GM21367 (cell line): ENCODE measurements around the gene ASPA.
"Not testable (repeated sequence)": the region's sequence is repeated elsewhere in the genome, so short reads cannot be mapped to it uniquely, and the experiment has no call there.

Experiments used
- ATAC-seq: cut with Tn5 transposase; IDR thresholded peaks from one replicate; pipeline ENCODE4 v1.9.1; 2021; ENCODE audit not compliant: unreplicated experiment

The ASPA gene

DNA sequence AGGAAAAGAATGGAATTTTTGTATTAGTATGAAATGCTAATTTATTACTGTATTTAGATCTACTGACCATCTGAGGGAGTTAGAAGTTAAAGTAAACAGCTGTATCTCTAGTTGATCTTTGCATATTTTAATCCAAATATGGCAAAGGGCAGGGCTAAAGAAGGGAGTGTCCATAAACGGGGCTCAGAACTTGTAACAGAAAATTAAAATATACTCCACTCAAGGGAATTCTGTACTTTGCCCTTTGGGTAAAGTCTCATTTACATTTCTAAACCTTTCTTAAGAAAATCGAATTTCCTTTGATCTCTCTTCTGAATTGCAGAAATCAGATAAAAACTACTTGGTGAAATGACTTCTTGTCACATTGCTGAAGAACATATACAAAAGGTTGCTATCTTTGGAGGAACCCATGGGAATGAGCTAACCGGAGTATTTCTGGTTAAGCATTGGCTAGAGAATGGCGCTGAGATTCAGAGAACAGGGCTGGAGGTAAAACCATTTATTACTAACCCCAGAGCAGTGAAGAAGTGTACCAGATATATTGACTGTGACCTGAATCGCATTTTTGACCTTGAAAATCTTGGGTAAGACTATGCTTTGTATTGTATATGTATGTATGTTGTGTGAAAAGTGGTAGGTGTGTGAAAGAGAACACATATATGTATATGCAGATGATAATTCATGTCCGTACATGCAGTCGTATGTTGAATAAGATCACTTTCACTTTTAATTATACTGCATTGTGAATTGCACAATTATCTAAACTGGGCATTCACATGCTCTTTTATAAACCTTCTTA, at the start of gene ASPA:
ASPA (plus strand) TSS at position 186 of the 799 bp plus-strand sequence; CDS start at position 349, 163 bp downstream.
- no peak for ATAC-seq

DNA sequence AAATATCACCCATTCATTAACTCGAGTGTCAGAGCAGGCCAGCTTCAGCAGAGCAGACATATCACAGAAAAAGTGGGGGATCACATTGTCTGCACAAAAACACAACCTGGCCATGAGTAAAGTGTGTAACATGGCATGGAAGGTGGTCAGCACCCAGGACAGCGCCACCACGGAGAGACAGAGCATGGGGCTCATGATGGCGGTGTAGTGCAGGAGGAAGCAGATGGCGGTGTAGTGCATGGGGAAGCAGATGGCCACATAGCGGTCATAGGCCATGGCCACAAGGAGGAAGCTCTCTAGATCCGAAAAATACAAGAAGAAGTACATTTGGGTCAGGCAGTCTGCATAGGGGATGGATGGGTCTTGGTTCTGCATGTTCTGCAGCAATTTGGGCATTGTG, 42.6 kb upstream of the ASPA start:
- ATAC-seq, result not testable (repeated sequence)

DNA sequence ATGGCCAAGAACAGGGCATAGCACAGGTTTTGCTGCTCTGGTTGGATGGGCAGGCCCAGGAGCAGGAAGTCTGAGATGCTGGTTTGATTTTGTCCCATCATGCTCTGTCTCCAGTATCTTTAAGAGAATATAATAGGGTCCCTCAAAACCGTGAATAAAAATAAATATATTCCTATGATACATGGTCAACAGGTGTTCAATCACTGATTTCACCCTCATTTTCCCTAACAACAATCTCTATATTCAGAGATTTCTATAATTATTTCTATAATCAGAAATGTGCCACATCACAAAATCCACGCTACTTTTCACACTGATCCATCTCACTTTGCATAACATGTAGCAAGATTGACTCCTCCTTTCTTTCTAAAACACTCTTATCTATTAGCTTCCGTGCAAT, 42.1 kb upstream of the ASPA start, which contains the start of gene OR1E2:
OR1E2 (minus strand) TSS at position 101 of the 400 bp plus-strand sequence; CDS start at position 101, 0 bp downstream.
- no peak for ATAC-seq

DNA sequence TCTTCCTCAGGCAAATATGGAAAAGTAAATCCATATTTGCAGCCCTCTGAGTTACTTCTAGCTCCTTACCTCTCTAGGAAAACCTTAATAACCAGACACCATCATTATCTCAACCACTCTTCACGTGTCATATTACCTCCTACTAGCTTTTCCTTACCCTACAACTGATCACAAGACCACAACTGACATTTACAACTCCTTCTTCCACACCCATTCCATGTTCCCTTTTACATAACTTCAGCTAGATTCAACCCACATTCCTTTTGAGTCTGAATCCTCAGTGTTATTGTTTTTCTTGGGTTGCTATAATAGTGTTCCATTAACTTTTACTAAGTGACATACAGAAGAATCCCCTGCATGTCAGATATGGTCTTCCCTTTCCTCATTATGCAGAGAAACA, 37.4 kb upstream of the ASPA start:
- no peak for ATAC-seq

DNA sequence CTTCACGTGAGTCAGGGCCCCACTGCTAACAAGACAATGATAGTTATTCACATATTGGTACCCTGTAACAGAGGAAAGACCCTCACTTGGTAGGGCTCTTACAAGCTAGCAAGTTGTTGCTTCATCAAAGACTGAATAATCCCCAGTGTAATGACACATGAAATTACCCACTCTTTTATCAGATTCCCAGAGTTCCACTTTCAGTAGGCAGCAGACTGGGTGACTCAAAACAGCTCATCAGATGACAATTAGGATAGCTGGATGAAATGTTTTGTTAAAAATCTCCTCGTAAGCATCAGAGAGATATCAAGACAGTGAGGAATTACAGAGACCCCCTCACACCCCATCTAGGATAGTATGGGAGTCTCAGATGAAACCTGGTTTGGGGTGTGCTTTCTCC, 35.3 kb upstream of the ASPA start:
- no peak for ATAC-seq

DNA sequence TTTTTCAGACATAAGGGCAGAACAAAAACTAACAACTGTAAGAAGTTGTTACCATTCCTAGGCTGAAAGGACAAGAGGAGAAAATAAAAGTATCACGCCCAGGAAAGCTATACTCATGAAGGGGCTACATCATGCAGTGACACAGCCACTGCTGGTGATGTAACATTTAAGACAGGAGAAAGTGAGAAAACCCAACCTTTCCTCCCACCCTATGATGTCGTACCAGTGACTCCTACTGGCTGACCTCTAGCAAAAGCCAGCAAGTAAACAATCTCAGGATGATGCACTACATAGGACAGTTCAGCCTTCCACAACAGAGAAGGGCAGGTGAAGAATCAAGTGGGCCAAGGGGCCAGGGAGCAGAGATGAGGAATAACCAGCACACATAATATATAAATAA, 28.2 kb upstream of the ASPA start:
- ATAC-seq, result no peak

DNA sequence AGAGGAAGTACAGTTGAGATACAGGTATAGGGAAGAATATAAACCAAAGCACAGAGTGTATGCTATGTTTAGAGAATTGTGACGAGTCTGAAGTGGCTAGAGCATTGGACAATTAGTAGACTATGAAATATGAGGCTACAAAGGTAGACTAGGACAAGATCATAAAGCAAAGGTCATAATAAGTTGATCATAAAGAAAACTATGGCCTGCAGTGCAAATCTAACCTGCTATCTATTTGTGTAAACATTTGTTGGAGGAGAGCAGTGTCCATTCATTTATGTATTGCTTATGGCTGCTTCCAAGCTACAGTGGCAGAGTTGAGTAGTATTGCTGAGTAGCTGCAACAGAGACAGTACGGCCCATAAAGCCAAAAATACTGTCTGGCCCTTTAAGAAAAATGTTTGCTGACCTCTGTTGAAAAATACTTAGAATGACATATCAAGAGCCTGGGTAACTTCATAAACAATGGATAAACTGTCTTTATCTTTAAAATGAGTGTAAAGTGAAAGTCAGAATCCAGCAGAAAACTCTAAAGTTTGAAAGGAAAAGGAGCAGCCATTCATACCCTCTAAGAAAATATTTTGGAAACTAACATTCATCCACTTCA, 27.6 kb upstream of the ASPA start:
- no peak for ATAC-seq

DNA sequence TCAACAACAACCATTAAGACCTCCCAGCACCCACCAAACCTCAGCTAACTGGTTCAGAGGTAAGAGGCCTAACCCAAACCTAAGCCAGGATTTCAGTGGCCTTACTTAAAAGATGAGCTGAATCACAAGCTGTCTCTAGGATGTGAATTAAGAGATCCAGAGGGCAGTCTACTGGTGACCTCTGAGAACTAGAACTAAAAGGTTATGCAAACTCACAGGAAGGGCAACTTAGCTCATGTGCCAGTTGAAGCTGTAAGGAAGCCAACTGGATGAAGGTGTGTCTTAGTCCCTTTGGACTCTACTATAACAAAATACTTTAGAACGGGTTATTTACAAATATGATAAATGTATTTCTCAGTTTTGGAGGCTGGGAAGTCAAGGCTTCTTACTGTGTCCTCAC, 9.4 kb upstream of the ASPA start:
- not testable (repeated sequence) for ATAC-seq

DNA sequence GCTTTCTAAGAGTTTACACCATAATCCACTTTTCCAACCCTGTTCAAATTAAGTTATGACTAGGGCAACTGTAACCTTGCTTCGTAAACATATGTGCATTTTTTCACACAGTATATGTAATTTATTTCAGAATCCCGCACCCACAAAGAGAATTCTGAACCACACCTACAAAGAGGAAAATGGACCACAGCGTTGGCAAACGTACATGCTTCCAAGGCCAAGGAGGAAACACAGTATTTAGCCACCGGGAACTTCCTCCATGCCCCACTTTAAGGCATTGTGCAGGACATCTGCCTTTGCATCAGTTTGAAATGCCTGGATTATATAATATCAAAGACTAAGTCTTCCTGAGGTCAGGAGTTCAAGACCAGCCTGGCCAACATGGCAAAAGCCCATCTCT, 6.3 kb upstream of the ASPA start:
- ATAC-seq, result no peak

DNA sequence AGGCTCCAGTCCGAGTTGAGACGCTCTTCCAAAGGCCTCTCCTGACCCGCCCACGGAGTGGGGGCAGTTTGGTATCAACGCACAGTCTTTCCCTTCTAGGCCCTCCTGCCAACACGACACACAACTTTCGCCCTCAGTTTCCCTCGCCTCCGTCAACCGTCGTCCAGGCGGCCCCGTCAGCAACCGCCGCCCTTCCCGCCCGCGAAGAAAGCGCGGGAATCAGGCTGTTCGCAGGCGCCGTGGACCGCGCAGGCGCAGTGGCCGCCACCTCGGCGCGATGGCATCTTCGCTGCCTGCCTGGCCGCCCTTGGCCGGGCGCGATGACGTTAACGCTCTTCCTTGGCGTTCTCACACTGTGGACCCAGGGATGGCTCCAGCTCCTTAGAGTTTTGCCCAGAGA, 4.2 kb upstream of the ASPA start, which contains the start of gene SPATA22:
SPATA22 (minus strand) TSS at position 221 of the 400 bp plus-strand sequence. CDS start 2,494 bp downstream, outside the sequence.
- no peak for ATAC-seq

DNA sequence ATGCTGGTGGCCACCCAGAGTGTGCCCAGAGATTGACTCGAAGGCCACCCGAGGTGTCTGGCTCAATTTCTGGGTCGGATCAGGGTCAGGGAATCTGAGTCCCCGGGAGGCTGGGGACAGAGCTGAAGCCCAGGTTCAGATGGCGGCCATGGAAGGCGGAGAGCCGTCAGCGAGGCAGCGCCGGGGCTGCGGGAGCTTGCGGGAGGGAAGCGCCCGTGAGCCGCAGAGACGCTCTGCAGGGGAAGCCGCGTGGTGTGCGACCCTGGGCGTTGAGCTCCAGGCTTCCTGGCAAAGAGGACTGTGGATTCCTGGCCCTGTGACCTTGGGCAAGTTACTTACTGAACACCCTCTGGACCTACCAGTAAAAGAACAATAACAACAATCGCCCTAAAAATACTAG, 3.7 kb upstream of the ASPA start:
- ATAC-seq, result no peak

DNA sequence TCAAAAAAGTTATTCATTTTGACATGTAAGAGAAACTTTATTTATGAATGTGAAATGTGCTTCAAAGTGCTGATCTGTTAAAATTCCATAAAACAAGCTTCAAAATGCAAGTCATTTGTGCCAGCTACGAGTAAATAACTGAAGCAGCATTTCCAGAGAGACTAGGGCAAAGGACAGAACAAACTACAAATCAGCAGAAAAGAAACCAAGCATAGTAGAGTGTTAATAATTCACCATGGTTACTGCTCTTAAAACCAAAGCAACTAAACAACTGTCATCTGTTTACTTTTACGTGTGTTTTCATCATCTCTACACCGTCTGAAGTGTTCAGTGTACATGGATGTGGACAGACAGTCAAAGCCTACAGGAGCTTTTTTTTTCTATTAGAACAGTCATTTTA, 1.6 kb upstream of the ASPA start:
- ATAC-seq, result no peak

DNA sequence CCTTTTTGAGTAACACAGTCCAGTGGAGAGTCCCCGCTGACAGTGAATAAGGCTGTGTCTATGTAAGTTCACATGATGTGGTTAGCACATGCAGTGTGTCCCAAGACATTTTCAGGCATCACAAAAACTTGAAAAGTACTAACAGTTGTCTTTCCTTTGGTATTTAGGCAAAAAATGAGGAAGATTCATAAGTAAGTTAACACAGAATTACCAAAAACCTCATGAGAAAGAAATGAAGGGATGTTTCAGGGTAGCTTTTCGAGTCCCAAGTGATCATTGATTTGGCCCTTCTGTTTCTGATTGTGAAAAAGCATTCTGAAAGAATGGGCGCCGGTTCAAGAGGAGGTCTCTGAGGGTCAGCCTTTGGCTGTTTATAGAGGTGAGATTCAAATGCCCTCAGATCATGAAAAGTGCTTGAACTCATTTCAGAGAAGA, 529 bp upstream of the ASPA start:
- no peak for ATAC-seq

DNA sequence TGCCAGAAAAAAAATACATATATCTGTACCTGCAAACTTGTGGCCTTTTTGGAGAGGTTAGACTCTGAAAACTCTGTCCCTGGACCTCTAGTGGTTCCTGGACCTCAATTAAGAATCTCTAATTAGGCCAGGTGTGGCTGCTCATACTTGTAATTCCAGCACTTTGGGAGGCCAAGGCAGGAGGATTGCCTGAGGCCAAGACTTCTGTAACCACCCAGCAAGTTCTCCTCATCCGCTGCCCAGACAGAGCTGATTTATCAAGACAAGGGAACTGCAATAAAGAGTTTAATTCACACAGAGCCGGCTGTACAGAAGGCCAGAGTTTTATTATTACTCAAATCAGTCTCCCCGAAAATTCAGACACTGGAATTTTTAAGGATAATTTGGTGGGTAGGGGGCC, 4.2 kb downstream of the ASPA start:
- ATAC-seq, result no peak

DNA sequence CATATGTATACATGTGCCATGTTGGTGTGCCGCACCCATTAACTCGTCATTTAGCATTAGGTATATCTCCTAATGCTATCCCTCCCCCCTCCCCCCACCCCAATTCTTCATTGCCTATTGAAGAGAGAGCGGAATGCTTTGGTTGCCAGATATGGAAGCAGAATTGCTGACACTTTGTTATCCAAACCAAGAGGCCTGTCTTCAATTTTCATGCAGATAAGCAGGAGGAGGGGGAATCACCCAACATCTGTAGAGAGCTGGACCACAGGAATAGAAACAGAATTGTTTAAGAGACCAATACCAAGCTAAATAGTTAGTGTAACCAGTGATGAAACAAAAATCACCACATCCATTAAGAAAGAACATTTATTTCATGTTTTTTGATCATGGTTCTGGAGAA, 7.1 kb downstream of the ASPA start:
- ATAC-seq, result no peak

DNA sequence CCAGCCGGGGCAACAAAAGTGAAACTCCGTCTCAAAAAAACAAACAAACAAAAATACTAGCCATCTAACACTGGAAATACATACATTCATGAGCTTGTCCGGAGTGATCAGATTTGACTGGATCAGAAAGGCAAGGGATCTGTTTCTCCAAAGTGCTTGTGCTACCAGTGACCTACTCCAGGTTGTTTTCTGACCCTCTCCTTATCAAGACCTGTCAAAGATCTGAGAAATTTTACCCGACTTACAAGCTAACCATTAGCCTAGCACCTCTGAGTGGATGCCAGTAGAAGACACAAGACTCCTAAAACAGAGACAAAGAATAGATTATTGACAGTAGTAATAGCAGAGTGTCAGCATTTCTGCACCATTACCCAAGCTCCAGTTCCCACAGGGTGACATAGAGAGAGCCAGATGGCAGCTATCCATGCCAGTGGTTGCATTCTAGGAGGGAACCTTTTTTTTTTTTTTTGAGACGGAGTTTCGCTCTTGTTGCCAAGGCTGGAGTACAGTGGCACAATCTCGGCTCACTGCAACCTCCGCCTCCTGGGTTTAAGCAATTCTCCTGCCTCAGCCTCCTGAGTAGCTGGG, 9.8 kb downstream of the ASPA start:
- ATAC-seq, result no peak

DNA sequence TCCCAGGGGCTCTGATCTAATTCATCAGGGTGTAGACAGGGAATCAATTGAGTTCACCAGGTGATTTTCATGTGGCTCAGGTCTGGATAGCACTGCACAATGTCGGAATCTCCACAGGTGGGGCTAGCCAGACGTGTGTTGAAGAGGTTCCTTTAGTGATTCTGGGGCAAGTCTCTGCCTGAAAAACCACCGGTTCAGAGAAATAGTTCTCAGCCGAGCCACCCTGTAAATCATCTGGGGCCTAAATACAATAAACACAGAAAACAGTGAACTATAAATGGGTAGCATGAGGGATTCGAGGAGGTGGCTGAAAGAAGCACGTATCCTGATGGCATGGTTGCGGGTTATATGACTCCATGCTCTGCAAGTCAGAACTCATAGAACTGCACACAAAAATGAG, 21.3 kb downstream of the ASPA start:
- no peak for ATAC-seq

DNA sequence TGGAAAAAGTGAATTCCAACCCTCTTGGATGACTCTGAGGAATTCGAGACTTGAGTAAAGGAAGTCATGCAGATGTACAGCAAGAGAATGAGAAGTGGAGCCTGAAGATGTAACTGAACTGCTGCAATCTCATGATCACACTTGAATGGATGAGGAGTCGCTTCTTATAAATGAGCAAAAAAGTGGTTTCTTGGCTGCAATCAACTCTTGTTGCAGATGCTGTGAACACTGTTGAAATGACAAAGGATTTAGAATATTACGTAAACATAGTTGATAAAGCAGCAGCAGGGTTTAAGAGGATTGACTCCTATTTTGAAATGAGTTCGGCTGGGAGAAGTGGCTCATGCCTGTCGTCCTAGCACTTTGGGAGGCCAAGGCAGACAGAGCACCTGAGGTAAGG, 25.5 kb downstream of the ASPA start:
- no peak for ATAC-seq

DNA sequence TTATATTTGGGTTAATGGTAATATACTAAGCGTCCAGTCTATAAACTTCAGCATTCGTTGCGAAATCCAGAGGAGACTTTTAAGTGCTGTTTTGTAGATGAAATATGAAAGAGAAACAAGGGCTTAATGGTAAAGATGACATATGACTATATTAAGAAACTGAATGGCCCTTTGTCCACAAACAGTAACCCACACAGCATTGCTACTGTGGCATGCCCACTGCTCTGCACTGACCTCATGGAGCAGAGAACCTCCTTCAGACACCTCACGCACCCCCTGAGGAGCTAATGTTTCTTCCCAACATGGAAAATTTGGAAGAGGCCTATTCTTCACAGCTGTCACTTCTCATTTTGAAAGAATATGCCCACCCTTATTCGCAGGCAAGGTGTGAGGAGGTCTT, 26.7 kb downstream of the ASPA start:
- no peak for ATAC-seq

DNA sequence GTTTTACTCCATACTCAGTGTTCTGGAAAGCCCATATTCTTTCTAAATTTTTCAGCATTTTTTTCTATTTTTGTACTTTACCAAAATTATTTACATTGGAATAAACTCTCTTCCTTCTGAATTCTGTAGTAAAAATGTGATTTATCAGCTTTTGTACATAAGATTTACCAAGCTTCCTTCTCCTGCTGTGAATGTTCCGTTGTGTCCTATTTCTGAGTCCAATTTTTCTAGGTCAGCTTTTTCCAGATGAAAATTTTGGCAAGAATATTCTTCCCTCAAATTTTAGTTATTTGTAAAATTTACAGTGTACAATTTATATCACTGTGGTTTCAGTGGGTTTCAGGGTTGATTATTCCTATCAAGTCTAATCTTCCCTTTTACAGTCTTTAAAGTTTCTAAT, 27.5 kb downstream of the ASPA start:
- no peak for ATAC-seq

DNA sequence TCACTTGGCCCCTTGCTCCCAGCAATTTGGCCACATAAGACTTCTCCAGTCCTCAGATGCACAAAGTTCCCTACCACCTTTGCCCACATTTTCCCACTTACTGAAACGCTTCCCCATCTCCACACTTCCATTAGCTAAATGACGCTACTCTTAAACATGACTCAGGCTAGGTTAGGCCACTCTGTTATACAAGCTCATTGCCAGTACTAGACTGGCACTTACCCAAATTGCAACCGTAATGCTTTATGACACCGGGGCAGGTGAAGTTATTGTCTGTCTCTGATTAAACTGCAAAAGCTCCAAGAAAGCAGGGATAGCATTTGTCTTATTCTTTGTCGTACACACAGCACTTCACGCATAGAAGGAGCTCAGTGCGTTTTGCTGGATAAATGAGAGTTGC, 29.2 kb downstream of the ASPA start:
- ATAC-seq, result no peak

DNA sequence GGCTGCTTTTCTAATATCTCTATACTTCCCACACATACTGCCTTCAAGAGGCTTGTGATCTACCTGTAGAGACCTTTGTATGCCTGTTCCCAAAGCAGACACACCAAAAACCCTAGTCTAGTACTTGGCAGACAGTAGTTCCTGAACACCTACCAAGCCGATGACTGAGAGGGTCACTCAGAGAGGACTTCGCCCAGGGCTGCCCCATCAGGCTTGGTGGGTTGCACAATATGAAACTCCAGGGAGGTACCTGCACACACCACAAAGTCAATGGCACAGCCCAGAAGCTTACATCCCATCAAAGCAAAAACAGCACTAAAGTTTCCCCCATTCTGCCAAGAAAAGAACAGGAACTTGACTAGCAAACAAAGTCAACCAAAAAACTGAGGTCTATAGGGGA, 30.3 kb downstream of the ASPA start:
- ATAC-seq, result no peak
